GM12878 (cell line): ENCODE measurements around the gene LAMB4.

Source experiments
- CBX3 ChIP-seq: fragments of 200-600 bp; sonication (generic); IDR thresholded peaks from 2 replicates; pipeline ENCODE4 v1.6.1; 2016; ENCODE audit warnings: low read depth, borderline replicate concordance
- CBX5 ChIP-seq: sonication (generic); IDR thresholded peaks from 2 replicates; pipeline ENCODE4 v1.6.1; 2016; ENCODE audit warnings: low read depth, moderate library complexity, mild to moderate bottlenecking, inconsistent platforms
- ETV6 ChIP-seq, 2 experiments: fragments of 450-650 bp in 1 of 2; IDR thresholded peaks in 1 of 2; conservative IDR thresholded peaks in 1 of 2; 2 replicates each; pipeline ENCODE4 v1.6.1; 2014; ENCODE audit warnings: antibody characterized with exemption in 1 of 2, borderline replicate concordance in 1 of 2, low read depth in 1 of 2, mild to moderate bottlenecking in 1 of 2, moderate library complexity in 1 of 2
- FOXM1 ChIP-seq: IDR thresholded peaks from 2 replicates; pipeline ENCODE4 v1.6.1; 2012; ENCODE audit warnings: low read depth, mild to moderate bottlenecking, inconsistent platforms, low read length, moderate library complexity
- IKZF2 ChIP-seq, 2 experiments: fragments of 450-650 bp; IDR thresholded peaks; 2 replicates each; pipeline ENCODE4 v1.6.1; 2017; ENCODE audit warnings: mild to moderate bottlenecking in 2 of 2, moderate library complexity in 2 of 2
- NRF1 ChIP-seq: conservative IDR thresholded peaks from 2 replicates; pipeline ENCODE4 v1.6.1; 2011; ENCODE audit warnings: mild to moderate bottlenecking, low read depth, low read length, improper control_type of control experiment
- PML ChIP-seq: IDR thresholded peaks from 2 replicates; pipeline ENCODE4 v1.6.1; 2012; ENCODE audit warnings: low read length, inconsistent platforms
- RAD21 ChIP-seq: IDR thresholded peaks from 2 replicates; pipeline ENCODE4 v1.6.1; 2011; ENCODE audit warnings: mild to moderate bottlenecking, low read depth, low read length, moderate library complexity; ENCODE audit not compliant: insufficient read depth
- RUNX3 ChIP-seq: IDR thresholded peaks from 2 replicates; pipeline ENCODE4 v1.6.1; 2012; ENCODE audit warnings: low read length, inconsistent platforms
- SUPT20H ChIP-seq: IDR thresholded peaks from 2 replicates; pipeline ENCODE4 v1.6.1; 2011; ENCODE audit warnings: low read depth, mild to moderate bottlenecking, low read length, moderate library complexity, borderline replicate concordance; ENCODE audit not compliant: control insufficient read depth
- TAF1 ChIP-seq: IDR thresholded peaks from 2 replicates; pipeline ENCODE4 v1.6.1; 2011; ENCODE audit warnings: mild to moderate bottlenecking, low read depth, low read length, borderline replicate concordance
- TF ChIP-seq, protein P1 (sequence below), 3 experiments: IDR thresholded peaks in 2 of 3; conservative IDR thresholded peaks in 1 of 3; 2 replicates each; pipeline ENCODE4 v1.5.1; 2011; ENCODE audit warnings: low read depth in 3 of 3, low read length in 3 of 3, mild to moderate bottlenecking in 3 of 3, control low read depth in 2 of 3, moderate library complexity in 2 of 3, inconsistent platforms in 1 of 3, mixed read lengths in 1 of 3; ENCODE audit not compliant: control insufficient read depth in 2 of 3, insufficient read depth in 1 of 3; ENCODE audit errors: extremely low read depth in 1 of 3
- TF ChIP-seq, protein P2 (sequence below): IDR thresholded peaks from 2 replicates; pipeline ENCODE4 v1.6.1; 2012; ENCODE audit warnings: low read depth, low read length, improper control_type of control experiment
- TF ChIP-seq, protein P3 (sequence below): IDR thresholded peaks from 2 replicates; pipeline ENCODE4 v1.6.1; 2011; ENCODE audit warnings: low read depth, mild to moderate bottlenecking, low read length, moderate library complexity, borderline replicate concordance; ENCODE audit errors: extremely low read depth

DNA sequence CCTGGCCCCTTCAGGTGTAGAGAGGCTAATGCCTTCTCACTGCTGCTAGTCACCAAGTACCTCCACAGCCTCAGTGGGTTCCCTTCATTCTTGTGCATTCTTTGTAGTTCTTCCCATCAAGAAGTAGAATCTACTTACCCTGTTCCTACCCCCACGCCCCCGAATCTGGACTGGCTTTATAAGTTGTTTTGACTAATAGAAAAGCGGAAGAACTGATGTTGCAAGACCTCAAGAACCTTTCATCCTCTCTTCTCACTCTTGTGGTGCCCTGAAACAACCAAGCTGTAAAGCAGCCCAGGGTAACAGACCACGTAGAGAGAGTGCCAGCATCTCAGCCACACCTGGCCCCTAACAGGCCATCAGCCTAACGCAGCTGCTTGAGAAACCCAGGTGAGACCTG is 104.0 kb downstream of the LAMB4 start:
- no peak for TF ChIP-seq RAD21
- TF ChIP-seq, protein P1, sequence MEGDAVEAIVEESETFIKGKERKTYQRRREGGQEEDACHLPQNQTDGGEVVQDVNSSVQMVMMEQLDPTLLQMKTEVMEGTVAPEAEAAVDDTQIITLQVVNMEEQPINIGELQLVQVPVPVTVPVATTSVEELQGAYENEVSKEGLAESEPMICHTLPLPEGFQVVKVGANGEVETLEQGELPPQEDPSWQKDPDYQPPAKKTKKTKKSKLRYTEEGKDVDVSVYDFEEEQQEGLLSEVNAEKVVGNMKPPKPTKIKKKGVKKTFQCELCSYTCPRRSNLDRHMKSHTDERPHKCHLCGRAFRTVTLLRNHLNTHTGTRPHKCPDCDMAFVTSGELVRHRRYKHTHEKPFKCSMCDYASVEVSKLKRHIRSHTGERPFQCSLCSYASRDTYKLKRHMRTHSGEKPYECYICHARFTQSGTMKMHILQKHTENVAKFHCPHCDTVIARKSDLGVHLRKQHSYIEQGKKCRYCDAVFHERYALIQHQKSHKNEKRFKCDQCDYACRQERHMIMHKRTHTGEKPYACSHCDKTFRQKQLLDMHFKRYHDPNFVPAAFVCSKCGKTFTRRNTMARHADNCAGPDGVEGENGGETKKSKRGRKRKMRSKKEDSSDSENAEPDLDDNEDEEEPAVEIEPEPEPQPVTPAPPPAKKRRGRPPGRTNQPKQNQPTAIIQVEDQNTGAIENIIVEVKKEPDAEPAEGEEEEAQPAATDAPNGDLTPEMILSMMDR (IDR thresholded peaks at IDR 0.05 in 2 of 3, conservative IDR thresholded peaks at IDR 0.05 in 1 of 3; ENCODE audit: control insufficient read depth in 2 of 3, extremely low read depth in 1 of 3, insufficient read depth in 1 of 3, low read depth in 3 of 3, low read length in 3 of 3), result no peak
- TF ChIP-seq, protein P2, sequence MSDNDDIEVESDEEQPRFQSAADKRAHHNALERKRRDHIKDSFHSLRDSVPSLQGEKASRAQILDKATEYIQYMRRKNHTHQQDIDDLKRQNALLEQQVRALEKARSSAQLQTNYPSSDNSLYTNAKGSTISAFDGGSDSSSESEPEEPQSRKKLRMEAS, result no peak
- no peak for TF ChIP-seq ETV6 (conservative IDR thresholded peaks at IDR 0.05 in 1 of 2, IDR thresholded peaks at IDR 0.05 in 1 of 2; ENCODE audit: borderline replicate concordance in 1 of 2, low read depth in 1 of 2)
- TF ChIP-seq SUPT20H, result no peak
- TF ChIP-seq PML, result no peak
- TF ChIP-seq CBX5, result no peak
- TF ChIP-seq CBX3, result no peak
- TF ChIP-seq, protein P3, sequence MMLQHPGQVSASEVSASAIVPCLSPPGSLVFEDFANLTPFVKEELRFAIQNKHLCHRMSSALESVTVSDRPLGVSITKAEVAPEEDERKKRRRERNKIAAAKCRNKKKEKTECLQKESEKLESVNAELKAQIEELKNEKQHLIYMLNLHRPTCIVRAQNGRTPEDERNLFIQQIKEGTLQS, result no peak
- no peak for TF ChIP-seq IKZF2 (IDR thresholded peaks at IDR 0.05)
- TF ChIP-seq TAF1, result no peak
- no peak for TF ChIP-seq FOXM1
- no peak for TF ChIP-seq NRF1
- TF ChIP-seq RUNX3, result no peak
